A204.1 (cell line): Measurements from ENCODE around the gene RASSF7.

Experiments
- FAIRE-seq: peaks from 2 replicates; lab custom pipeline; 2012; peaks lifted over from hg19 to GRCh38; lab: Jason Lieb, UNC

Gene RASSF7

GRCh38 chr11:586376-587316 is 25.9 kb downstream of the RASSF7 start:
- FAIRE-seq, result no peak

GRCh38 chr11:587546-587945 is 26.8 kb downstream of the RASSF7 start:
- no peak for FAIRE-seq

GRCh38 chr11:587978-588380 is 27.2 kb downstream of the RASSF7 start:
- no peak for FAIRE-seq

GRCh38 chr11:589798-590197 is 29.0 kb downstream of the RASSF7 start:
- no peak for FAIRE-seq

GRCh38 chr11:590997-591396 is 30.2 kb downstream of the RASSF7 start:
- FAIRE-seq, result no peak

- no peak for FAIRE-seq
Observed at GRCh38 chr11:592501-592900, 31.7 kb downstream of the RASSF7 start.

- FAIRE-seq, result no peak
Observed at GRCh38 chr11:592918-593317, 32.1 kb downstream of the RASSF7 start.

- FAIRE-seq, result no peak
Observed at GRCh38 chr11:593347-593746, 32.6 kb downstream of the RASSF7 start.

GRCh38 chr11:595400-595799 is 34.6 kb downstream of the RASSF7 start:
- FAIRE-seq, result no peak

- no peak for FAIRE-seq
Observed at GRCh38 chr11:596374-596773, 35.6 kb downstream of the RASSF7 start.

- no peak for FAIRE-seq
Observed at GRCh38 chr11:597166-597725, 36.5 kb downstream of the RASSF7 start.

GRCh38 chr11:598005-598680 is 37.4 kb downstream of the RASSF7 start:
- FAIRE-seq, result no peak

- FAIRE-seq, result no peak
Observed at GRCh38 chr11:601573-602245, 40.9 kb downstream of the RASSF7 start.

GRCh38 chr11:603154-603553 is 42.4 kb downstream of the RASSF7 start:
- no peak for FAIRE-seq

GRCh38 chr11:605286-606129 is 44.7 kb downstream of the RASSF7 start:
- FAIRE-seq, result no peak

- FAIRE-seq, result no peak
Observed at GRCh38 chr11:606245-606644, 45.5 kb downstream of the RASSF7 start.

GRCh38 chr11:607020-607780 is 46.4 kb downstream of the RASSF7 start:
- no peak for FAIRE-seq

GRCh38 chr11:607971-608659 is 47.3 kb downstream of the RASSF7 start:
- FAIRE-seq, result no peak

GRCh38 chr11:608791-609251 is 48.1 kb downstream of the RASSF7 start:
- no peak for FAIRE-seq

GRCh38 chr11:609341-609811 is 48.6 kb downstream of the RASSF7 start:
- no peak for FAIRE-seq
